DND-41 (cell line): ENCODE measurements around the gene BFSP2.

Experiments used
- ATAC-seq: fragments of 200-7000 bp; cut with Tn5 transposase; 3 replicates; pipeline ENCODE4 v1.9.1; 2021; ENCODE audit warnings: low read depth; ENCODE audit not compliant: insufficient read depth
- DNase-seq: peaks from one replicate; pipeline ENCODE4 v3.0.0-alpha.2; 2020
- H2AFZ ChIP-seq: 2 replicates; pipeline ENCODE4 v1.6.0; 2012; ENCODE audit warnings: low read depth, low read length
- H3K27ac ChIP-seq: 2 replicates; pipeline ENCODE4 v1.5.1; 2012; ENCODE audit warnings: low read length, inconsistent platforms
- H3K27me3 ChIP-seq: fragments of 200-600 bp; sonication (generic); 2 replicates; pipeline ENCODE4 v1.6.0; 2012; ENCODE audit warnings: low read length, mild to moderate bottlenecking, inconsistent platforms; ENCODE audit not compliant: insufficient read depth, poor library complexity
- H3K36me3 ChIP-seq: 2 replicates; pipeline ENCODE4 v1.5.1; 2012; ENCODE audit warnings: low read length, inconsistent platforms; ENCODE audit not compliant: insufficient read depth
- H3K4me1 ChIP-seq: 2 replicates; pipeline ENCODE4 v1.5.1; 2012; ENCODE audit warnings: mild to moderate bottlenecking, low read length; ENCODE audit not compliant: insufficient read depth
- H3K4me2 ChIP-seq: 2 replicates; pipeline ENCODE4 v1.6.0; 2012; ENCODE audit warnings: mild to moderate bottlenecking, moderate library complexity, low read length, inconsistent platforms; ENCODE audit not compliant: insufficient read depth
- H3K4me3 ChIP-seq, 2 experiments: fragments of 200-600 bp in 1 of 2; shearing (Covaris generic) in 1 of 2; 2 replicates each; pipeline ENCODE4 v1.5.1; 2012 to 2016; ENCODE audit warnings: inconsistent platforms in 2 of 2, low read length in 2 of 2, mild to moderate bottlenecking in 2 of 2, low read depth in 1 of 2, moderate library complexity in 1 of 2
- H3K79me2 ChIP-seq: 2 replicates; pipeline ENCODE4 v1.6.0; 2012; ENCODE audit warnings: low read length, inconsistent platforms; ENCODE audit not compliant: insufficient read depth
- H3K9ac ChIP-seq: 2 replicates; pipeline ENCODE4 v1.6.0; 2012; ENCODE audit warnings: low read depth, mild to moderate bottlenecking, inconsistent platforms, low read length, moderate library complexity
- H3K9me3 ChIP-seq: 2 replicates; pipeline ENCODE4 v1.5.1; 2012; ENCODE audit warnings: low read length, moderate library complexity, mild to moderate bottlenecking, inconsistent platforms; ENCODE audit not compliant: insufficient read depth, severe bottlenecking
- H4K20me1 ChIP-seq: 2 replicates; pipeline ENCODE4 v1.6.0; 2012; ENCODE audit warnings: low read length; ENCODE audit not compliant: insufficient read depth
- CTCF ChIP-seq: IDR thresholded peaks from 2 replicates; pipeline ENCODE4 v1.5.1; 2012; ENCODE audit warnings: borderline replicate concordance, low read length, moderate library complexity, mild to moderate bottlenecking; ENCODE audit not compliant: poor library complexity, severe bottlenecking; ENCODE audit errors: extremely low read depth
- EZH2 ChIP-seq: IDR thresholded peaks from 3 replicates; pipeline ENCODE4 v1.6.1; 2012; ENCODE audit warnings: borderline replicate concordance, low read depth, mild to moderate bottlenecking, moderate library complexity, low read length, inconsistent platforms; ENCODE audit not compliant: severe bottlenecking

BFSP2 gene

GRCh38 chr3:133455960-133456359 is 56.1 kb downstream of the BFSP2 start:
- H3K36me3 ChIP-seq, result no peaks in the 10 kb centered on the region
- H4K20me1 ChIP-seq, result no peaks in the 10 kb centered on the region
- ATAC-seq (no peak), DNase-seq (no peak)
- H3K4me1 ChIP-seq, result no peaks in the 10 kb centered on the region
- H3K9me3 ChIP-seq, result no peaks in the 10 kb centered on the region
- TF ChIP-seq CTCF, result no peak
- TF ChIP-seq EZH2, result no peak
- H3K27ac ChIP-seq, result no peak overlapping the region
- no peak overlapping the region for H3K9ac ChIP-seq
- H2AFZ ChIP-seq, result no peak overlapping the region
- H3K27me3 ChIP-seq, result peaks cover 7% of the 10 kb centered on the region
- H3K79me2 ChIP-seq, result no peaks in the 10 kb centered on the region
- H3K4me3 ChIP-seq, result no peak overlapping the region
- no peak overlapping the region for H3K4me2 ChIP-seq

DNA sequence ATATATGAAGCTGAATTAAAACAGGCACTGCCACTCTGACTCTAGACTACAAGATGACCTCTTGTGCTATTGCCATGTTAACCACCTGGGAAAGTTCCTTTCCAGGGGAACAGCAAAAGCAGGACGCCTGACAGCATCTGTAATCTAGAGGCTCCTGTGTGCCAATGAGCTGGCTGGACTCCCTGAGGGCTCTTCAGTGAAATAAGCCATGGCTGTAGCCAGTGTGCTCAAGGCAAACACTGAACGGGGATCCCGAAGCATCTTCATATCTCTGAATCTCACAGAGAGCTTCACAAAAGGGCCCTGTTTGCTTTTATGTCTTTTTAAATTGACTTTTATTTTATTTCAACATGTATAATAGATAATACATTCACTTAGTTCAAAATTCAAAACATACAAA is 57.2 kb downstream of the BFSP2 start:
- Histone ChIP-seq H3K4me2 (no peak overlapping the region), H3K4me3 (no peak overlapping the region), H3K27ac (no peak overlapping the region), H4K20me1 (no peaks in the 10 kb centered on the region), H3K27me3 (peaks cover 7% of the 10 kb centered on the region), H3K4me1 (no peaks in the 10 kb centered on the region), H3K9ac (no peak overlapping the region), H2AFZ (no peak overlapping the region), H3K9me3 (no peaks in the 10 kb centered on the region), H3K79me2 (no peaks in the 10 kb centered on the region), H3K36me3 (no peaks in the 10 kb centered on the region)
- DNase-seq, result no peak
- TF ChIP-seq EZH2, result no peak
- no peak for ATAC-seq

DNA sequence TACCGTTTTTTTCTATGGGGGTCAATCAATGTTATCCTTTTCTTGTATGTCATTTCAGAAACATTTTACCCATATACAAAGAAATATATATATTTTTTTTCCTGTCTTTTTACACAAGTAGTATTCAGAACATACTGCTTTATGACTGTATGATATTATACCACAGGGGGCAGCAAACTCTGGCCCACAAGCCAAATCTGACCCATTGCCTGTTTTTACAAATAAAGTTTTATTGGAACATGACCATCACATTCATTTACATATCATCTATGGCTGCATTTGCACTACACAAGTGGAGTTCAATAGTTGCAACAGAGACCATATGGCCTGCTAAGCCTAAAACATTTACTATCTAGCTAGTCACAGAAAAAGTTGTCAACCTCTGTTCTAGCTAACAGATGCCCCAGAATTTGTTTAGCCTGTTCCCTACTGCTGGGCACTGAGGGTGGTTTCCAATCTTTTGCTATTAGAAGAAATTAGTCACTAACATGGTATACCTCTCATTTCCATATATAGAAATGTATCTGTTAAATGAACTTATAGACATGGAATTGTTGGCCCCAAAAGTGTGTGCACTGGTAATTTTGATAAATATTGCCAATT is 57.7 kb downstream of the BFSP2 start:
- no peak for DNase-seq
- no peaks in the 10 kb centered on the region for H3K4me1 ChIP-seq

DNA sequence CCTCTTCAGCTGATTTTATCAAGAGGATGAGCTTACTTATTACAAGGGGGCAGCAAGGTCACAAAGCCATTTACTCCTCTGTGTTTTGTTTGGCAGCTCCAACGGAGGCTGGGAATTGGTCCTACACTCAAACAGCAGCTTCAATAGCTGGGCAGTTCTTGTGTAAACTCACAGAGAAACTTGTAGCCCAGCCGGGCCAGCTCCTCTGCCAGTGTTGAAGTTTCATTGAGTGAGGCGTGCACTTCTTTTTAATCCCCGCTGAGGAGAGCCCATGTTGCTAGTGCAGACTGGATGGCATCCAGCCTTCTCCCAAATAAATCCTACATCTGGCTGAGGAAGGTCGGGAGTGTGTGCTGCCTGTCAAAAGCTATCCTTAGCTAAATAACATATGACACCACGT is 59.5 kb downstream of the BFSP2 start:
- Histone ChIP-seq H3K9me3 (no peaks in the 10 kb centered on the region), H3K4me2 (no peak overlapping the region), H3K36me3 (no peaks in the 10 kb centered on the region), H2AFZ (no peak overlapping the region), H3K4me1 (no peaks in the 10 kb centered on the region), H3K9ac (no peak overlapping the region), H3K27me3 (peaks cover 4% of the 10 kb centered on the region), H4K20me1 (no peaks in the 10 kb centered on the region), H3K79me2 (no peaks in the 10 kb centered on the region), H3K27ac (no peak overlapping the region), H3K4me3 (no peak overlapping the region)
- TF ChIP-seq CTCF (no peak), EZH2 (no peak)
- no peak for DNase-seq
- no peak for ATAC-seq

More for the DNA sequence above, 57.7 kb downstream of the BFSP2 start:
- Histone ChIP-seq H2AFZ (no peak overlapping the region), H3K9ac (no peak overlapping the region), H4K20me1 (no peaks in the 10 kb centered on the region), H3K79me2 (no peaks in the 10 kb centered on the region), H3K4me2 (no peak overlapping the region), H3K27ac (no peak overlapping the region), H3K27me3 (peaks cover 7% of the 10 kb centered on the region), H3K4me3 (no peak overlapping the region), H3K36me3 (no peaks in the 10 kb centered on the region), H3K9me3 (no peaks in the 10 kb centered on the region)
- no peak for ATAC-seq
- TF ChIP-seq CTCF (peak; percentile 27), EZH2 (no peak)
